ENCODE data around the gene ZNF787.

The ZNF787 gene

DNA sequence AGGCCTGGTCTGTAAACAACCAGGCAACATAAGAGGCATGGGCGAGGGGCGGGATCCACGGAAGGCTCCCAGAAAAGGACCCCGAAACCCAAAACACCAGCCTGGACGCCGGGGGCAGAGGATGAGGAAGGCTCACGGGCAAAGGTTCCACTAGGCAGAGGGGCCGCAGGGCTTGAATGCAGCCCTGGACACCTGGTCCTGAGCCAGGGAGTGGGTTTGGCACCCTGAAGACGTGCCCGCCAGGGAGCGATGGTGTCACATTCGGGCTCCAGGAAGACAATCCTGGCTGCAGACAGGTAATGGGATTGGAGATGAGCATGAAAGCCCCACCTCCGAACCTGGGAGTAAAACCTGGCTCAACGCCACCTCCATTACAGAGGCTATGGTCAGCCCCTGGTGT is 31.8 kb downstream of the ZNF787 start:
- H3K4me3 ChIP-seq (ENCODE audit: control insufficient read depth, low read depth, low read length), result no peak overlapping the region
- DNase-seq (ENCODE audit: low read depth), result no peak
- TF ChIP-seq, protein P1, sequence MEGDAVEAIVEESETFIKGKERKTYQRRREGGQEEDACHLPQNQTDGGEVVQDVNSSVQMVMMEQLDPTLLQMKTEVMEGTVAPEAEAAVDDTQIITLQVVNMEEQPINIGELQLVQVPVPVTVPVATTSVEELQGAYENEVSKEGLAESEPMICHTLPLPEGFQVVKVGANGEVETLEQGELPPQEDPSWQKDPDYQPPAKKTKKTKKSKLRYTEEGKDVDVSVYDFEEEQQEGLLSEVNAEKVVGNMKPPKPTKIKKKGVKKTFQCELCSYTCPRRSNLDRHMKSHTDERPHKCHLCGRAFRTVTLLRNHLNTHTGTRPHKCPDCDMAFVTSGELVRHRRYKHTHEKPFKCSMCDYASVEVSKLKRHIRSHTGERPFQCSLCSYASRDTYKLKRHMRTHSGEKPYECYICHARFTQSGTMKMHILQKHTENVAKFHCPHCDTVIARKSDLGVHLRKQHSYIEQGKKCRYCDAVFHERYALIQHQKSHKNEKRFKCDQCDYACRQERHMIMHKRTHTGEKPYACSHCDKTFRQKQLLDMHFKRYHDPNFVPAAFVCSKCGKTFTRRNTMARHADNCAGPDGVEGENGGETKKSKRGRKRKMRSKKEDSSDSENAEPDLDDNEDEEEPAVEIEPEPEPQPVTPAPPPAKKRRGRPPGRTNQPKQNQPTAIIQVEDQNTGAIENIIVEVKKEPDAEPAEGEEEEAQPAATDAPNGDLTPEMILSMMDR (conservative IDR thresholded peaks at IDR 0.05; ENCODE audit: control insufficient read depth, insufficient read depth, low read depth, low read length), result no peak

DNA sequence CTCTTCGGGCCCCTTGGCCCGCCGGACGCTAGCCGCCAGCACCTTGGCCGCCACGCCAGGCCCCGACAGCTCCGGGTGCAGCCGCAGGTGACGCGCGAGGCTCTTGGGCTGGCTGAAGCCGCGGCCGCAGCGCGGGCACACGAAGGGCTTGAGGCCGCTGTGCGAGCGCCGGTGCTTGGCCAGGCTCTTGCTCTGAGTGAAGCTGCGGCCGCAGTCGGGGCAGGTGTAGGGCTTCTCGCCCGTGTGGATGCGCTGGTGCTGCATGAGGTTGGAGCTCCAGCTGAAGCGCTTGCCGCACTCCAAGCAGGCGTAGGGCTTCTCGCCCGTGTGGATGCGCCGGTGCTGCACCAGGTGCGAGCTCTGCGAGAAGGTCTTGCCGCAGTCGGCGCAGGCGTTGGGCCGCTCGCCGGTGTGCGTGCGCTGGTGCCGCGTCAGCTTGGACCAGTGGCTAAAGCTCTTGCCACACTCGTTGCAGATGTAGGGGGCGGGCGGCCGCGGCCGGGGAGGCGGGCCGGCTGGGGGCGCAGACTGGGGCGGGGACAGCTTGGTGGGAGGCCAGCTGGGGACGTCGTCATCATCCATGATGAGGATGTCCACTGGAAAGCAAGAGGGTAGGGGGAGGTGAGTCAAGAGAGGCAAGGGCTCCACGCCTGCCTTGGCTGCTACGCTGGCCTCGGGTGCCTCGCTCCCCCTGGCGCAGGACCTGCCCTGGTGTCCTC is 32.4 kb downstream of the ZNF787 start:
- no peak for DNase-seq (ENCODE audit: low read depth)

DNA sequence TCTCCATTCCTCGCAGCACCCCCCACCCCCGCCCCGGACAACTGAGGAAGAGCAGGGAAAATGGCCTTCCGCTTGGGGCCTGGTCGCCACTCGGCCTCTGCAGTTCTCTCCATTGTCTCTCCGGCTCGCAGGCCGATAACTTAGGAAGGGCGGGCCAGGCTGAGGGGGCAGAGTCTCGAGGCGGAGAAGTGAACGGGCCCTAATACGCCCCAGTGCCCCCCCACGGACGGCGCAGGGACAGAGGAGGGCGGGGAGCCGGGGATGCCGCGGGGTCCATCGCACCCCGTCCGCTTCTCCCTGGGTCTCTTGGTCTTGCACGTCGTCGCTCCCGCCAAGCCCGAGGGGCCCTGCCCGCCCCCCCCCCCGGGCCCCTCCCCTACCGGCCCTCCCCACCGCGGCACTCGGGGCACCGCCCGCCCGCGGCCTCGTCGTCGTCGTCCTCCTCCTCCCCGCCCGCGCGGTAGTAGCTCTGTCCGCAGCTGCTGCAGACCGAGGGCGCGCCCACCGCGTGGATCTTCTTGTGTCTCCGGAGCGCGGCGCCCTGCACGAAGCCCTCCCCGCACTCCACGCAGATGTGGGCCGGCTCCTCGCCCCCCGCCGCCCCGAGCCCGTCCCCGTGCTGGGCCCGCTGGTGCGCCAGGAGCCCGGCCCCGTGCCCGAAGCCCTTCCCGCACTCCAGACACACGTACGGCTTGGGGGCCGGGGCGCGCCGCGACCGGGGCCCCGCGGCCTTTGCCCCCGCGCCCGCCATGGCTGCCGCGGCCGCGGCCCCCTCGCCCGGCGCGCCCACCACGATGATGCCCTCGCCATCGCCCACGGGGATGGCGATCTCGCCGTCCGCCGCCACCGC is 33.2 kb downstream of the ZNF787 start:
- H3K4me3 ChIP-seq (ENCODE audit: control insufficient read depth, low read depth, low read length), result no peak overlapping the region
- TF ChIP-seq, protein P1 (conservative IDR thresholded peaks at IDR 0.05; ENCODE audit: control insufficient read depth, insufficient read depth, low read depth, low read length), result no peak
- no peak for DNase-seq (ENCODE audit: low read depth)

More for the DNA sequence above, 32.4 kb downstream of the ZNF787 start:
- no peak overlapping the region for H3K4me3 ChIP-seq (ENCODE audit: control insufficient read depth, low read depth, low read length)
- TF ChIP-seq, protein P1 (conservative IDR thresholded peaks at IDR 0.05; ENCODE audit: control insufficient read depth, insufficient read depth, low read depth, low read length), result no peak

DNA sequence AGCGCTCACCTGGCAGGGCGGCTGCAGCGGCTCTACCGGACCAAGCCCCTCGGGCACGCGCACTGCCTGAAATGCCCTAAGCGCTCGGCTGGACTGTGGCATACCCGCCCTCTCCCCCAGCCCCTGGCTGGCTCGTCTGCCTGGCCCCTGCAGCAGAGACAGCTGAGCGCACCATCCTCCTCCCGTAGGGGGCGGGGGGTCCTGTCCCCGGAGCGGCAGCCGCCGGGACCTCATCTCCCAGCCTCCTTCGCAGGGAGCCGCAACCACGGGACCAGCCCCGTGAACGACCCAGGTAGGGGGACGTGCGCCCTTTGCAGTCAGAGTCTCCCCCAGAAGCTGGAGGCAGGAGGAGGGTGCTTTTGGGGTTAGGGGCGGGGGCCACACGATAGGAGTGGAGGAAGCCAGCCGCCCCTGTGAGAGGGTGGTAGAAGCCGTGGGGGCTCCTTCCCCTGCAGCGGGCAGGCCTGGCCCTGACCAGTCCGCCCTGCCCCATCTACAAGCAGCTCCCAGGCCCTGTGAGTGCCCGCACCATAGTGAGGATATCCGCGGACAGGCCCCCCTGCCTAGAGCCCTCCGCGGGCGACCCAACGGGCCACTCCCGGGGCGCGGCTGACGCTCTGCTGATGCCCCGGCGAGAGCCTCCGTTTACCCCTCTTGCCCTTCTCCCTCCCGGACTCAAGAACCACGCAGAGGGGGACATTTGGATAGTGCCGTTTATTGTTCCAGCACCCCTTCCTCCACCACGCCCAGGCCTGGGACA is 34.2 kb downstream of the ZNF787 start:
- no peak for DNase-seq (ENCODE audit: low read depth)
- TF ChIP-seq, protein P1 (conservative IDR thresholded peaks at IDR 0.05; ENCODE audit: control insufficient read depth, insufficient read depth, low read depth, low read length), result no peak
- H3K4me3 ChIP-seq (ENCODE audit: control insufficient read depth, low read depth, low read length), result no peak overlapping the region

DNA sequence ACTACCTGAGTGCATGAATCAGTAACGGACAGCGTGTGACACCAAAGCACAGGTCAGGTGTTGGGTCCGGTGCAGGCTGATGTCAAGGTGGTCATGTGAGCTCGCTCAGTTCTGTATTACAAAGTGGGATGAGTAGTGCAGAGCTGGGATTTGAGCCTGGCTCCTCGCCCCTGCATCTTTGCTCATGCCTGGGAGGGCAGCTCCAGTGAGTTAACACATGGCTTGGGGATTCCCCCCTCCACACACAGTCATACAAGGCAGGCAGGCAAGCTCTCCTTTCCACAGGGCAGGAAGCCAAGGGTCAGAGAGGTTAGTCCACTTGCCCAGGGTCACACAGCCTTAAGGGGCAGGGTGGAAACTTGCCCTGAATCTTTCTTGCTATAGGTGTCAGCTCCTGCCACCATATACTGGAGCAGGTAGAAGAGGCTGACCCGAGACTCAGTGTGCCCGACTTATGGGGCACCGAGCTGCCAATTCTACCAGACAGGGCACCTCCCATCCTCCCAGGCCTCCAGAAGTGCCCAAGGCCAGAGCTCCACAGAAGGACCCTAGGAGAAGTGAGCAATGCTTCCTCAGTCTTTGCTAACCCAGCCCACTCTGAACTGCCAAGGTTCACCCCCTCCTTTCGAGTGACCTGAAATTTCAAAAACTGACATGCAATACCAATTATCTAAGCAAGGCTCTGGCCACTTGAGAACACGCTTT is 35.4 kb downstream of the ZNF787 start:
- H3K4me3 ChIP-seq (ENCODE audit: control insufficient read depth, low read depth, low read length), result no peak overlapping the region
- TF ChIP-seq, protein P1 (conservative IDR thresholded peaks at IDR 0.05; ENCODE audit: control insufficient read depth, insufficient read depth, low read depth, low read length), result no peak
- DNase-seq (ENCODE audit: low read depth), result peak; percentile 31
